HepG2 (cell line): Measurements from ENCODE around the gene YLPM1.

Experiments
- CTCF ChIP-seq: sonication (generic); formaldehyde crosslinking; IDR thresholded peaks from 2 replicates; pipeline ENCODE4 v1.5.0; 2020; ENCODE audit warnings: mild to moderate bottlenecking, missing genetic modification reagents, moderate library complexity
- MAFK ChIP-seq, 2 experiments: IDR thresholded peaks in 1 of 2; conservative IDR thresholded peaks in 1 of 2; 2 replicates each; pipeline ENCODE4 v1.6.1; 2011; ENCODE audit warnings: improper control_type of control experiment in 2 of 2, low read length in 2 of 2
- PTBP1 ChIP-seq: fragments of 200-400 bp; formaldehyde crosslinking; IDR thresholded peaks from 2 replicates; pipeline ENCODE4 v1.6.1; 2018; ENCODE audit warnings: low read length, low read depth; ENCODE audit not compliant: poor library complexity, severe bottlenecking
- TCF12 ChIP-seq, 2 experiments: fragments of 450-650 bp in 1 of 2; sonication (generic) in 1 of 2; formaldehyde crosslinking in 1 of 2; IDR thresholded peaks; 2 replicates each; pipeline versions ENCODE4 v1.6.1 to v1.8.0; 2017 to 2022; ENCODE audit warnings: antibody characterized with exemption in 1 of 2, mild to moderate bottlenecking in 1 of 2, missing genetic modification reagents in 1 of 2, moderate library complexity in 1 of 2
- YY1 ChIP-seq: IDR thresholded peaks from 2 replicates; pipeline ENCODE4 v1.6.1; 2011; ENCODE audit warnings: low read length, low read depth, moderate library complexity, mild to moderate bottlenecking; ENCODE audit not compliant: insufficient read depth, insufficient replicate concordance
- ZNF138 ChIP-seq: sonication (generic); formaldehyde crosslinking; IDR thresholded peaks from 2 replicates; pipeline ENCODE4 v1.5.0; 2020; ENCODE audit warnings: mild to moderate bottlenecking, low read depth, missing genetic modification reagents
- ZNF296 ChIP-seq: sonication (generic); formaldehyde crosslinking; conservative IDR thresholded peaks from 2 replicates; pipeline ENCODE4 v1.5.0; 2020; ENCODE audit warnings: mild to moderate bottlenecking, missing genetic modification reagents
- TF ChIP-seq, protein P1 (sequence below): sonication (generic); formaldehyde crosslinking; IDR thresholded peaks from 2 replicates; pipeline ENCODE4 v1.4.0; 2020; ENCODE audit warnings: missing genetic modification reagents
- TF ChIP-seq, protein P2 (sequence below): sonication (generic); formaldehyde crosslinking; IDR thresholded peaks from 2 replicates; pipeline ENCODE4 v1.8.1; 2023; ENCODE audit warnings: missing genetic modification reagents, inconsistent platforms, borderline replicate concordance

- TF ChIP-seq YY1 (no peak), TCF12 (IDR thresholded peaks at IDR 0.05) (no peak), TCF12 (CRISPR knock-in tag; IDR thresholded peaks at IDR 0.05) (no peak), CTCF (no peak), ZNF138 (CRISPR knock-in tag) (no peak), ZNF296 (CRISPR knock-in tag) (no peak), MAFK (conservative IDR thresholded peaks at IDR 0.05 in 1 of 2, IDR thresholded peaks at IDR 0.05 in 1 of 2; ENCODE audit: low read length in 2 of 2) (no peak), PTBP1 (no peak)
- TF ChIP-seq, protein P1, sequence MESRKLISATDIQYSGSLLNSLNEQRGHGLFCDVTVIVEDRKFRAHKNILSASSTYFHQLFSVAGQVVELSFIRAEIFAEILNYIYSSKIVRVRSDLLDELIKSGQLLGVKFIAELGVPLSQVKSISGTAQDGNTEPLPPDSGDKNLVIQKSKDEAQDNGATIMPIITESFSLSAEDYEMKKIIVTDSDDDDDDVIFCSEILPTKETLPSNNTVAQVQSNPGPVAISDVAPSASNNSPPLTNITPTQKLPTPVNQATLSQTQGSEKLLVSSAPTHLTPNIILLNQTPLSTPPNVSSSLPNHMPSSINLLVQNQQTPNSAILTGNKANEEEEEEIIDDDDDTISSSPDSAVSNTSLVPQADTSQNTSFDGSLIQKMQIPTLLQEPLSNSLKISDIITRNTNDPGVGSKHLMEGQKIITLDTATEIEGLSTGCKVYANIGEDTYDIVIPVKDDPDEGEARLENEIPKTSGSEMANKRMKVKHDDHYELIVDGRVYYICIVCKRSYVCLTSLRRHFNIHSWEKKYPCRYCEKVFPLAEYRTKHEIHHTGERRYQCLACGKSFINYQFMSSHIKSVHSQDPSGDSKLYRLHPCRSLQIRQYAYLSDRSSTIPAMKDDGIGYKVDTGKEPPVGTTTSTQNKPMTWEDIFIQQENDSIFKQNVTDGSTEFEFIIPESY = no peak
- TF ChIP-seq, protein P2, sequence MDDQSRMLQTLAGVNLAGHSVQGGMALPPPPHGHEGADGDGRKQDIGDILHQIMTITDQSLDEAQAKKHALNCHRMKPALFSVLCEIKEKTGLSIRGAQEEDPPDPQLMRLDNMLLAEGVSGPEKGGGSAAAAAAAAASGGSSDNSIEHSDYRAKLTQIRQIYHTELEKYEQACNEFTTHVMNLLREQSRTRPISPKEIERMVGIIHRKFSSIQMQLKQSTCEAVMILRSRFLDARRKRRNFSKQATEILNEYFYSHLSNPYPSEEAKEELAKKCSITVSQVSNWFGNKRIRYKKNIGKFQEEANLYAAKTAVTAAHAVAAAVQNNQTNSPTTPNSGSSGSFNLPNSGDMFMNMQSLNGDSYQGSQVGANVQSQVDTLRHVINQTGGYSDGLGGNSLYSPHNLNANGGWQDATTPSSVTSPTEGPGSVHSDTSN (CRISPR knock-in tag) = no peak
Measured at GRCh38 chr14:74784634-74785033, 21.5 kb downstream of the YLPM1 start.
